PC-3 (cell line): ENCODE results near the gene MYOZ2. TPM values are rescaled to one million over a fixed set of nuclear protein-coding genes. Genes with fewer than 3 reads are reported as not detected.
"Not testable (repeated sequence)": the region's sequence is repeated elsewhere in the genome, so short reads cannot be mapped to it uniquely, and the experiment has no call there.

Experiments
- ATAC-seq: fragments of 200-7000 bp; cut with Tn5 transposase; 2 replicates; pipeline ENCODE4 v1.9.1; 2020; ENCODE audit warnings: mild to moderate bottlenecking, moderate library complexity
- BruUV-seq: library from RNA; stranded (reverse); fragments of 400-500 nt; replicated peaks from 2 replicates; lab custom pipeline; 2021; lab: Mats Ljungman, UMichigan
- CTCF ChIA-PET: fragments of 300-600 bp; sonication (Branson Sonifier 250); formaldehyde crosslinking; loops from one replicate; lab custom pipeline; 2022; ENCODE audit warnings: antibody characterized with exemption; lab: Charles Lee
- POLR2A ChIA-PET: fragments of 300-600 bp; sonication (Branson Sonifier 250); formaldehyde crosslinking; loops from one replicate; lab custom pipeline; 2022; ENCODE audit warnings: antibody characterized with exemption; ENCODE audit not compliant: unreplicated experiment; lab: Charles Lee
- DNase-seq: peaks from one replicate; pipeline ENCODE4 v3.0.0-alpha.2; 2015
- H2AFZ ChIP-seq: fragments of 300-600 bp; sonication (generic); 2 replicates; pipeline ENCODE4 v1.6.0; 2016; ENCODE audit warnings: antibody characterized with exemption, low read length
- H3F3A ChIP-seq: fragments of 300-600 bp; sonication (generic); one replicate; pipeline ENCODE4 v1.6.0; 2017; ENCODE audit warnings: antibody characterized with exemption, low read length, control low read depth, mild to moderate bottlenecking; ENCODE audit not compliant: unreplicated experiment
- H3K27ac ChIP-seq: fragments of 300-600 bp; sonication (generic); 2 replicates; pipeline ENCODE4 v1.5.1; 2016; ENCODE audit warnings: mild to moderate bottlenecking, low read length
- H3K27me3 ChIP-seq: fragments of 300-600 bp; sonication (generic); 2 replicates; pipeline ENCODE4 v1.6.1; 2016; ENCODE audit warnings: low read length, mixed read lengths
- H3K36me3 ChIP-seq: fragments of 300-600 bp; sonication (generic); 2 replicates; pipeline ENCODE4 v1.6.1; 2016; ENCODE audit warnings: low read depth, mixed run types, low read length, mixed read lengths
- H3K4me1 ChIP-seq: fragments of 300-600 bp; sonication (generic); 2 replicates; pipeline ENCODE4 v1.5.1; 2016; ENCODE audit warnings: low read length; ENCODE audit not compliant: insufficient read depth
- H3K4me2 ChIP-seq: fragments of 300-600 bp; sonication (generic); 2 replicates; pipeline ENCODE4 v1.6.0; 2016; ENCODE audit warnings: low read length
- H3K4me3 ChIP-seq: fragments of 300-600 bp; sonication (generic); 2 replicates; pipeline ENCODE4 v1.5.1; 2016; ENCODE audit warnings: mild to moderate bottlenecking, low read length, mixed read lengths
- H3K79me2 ChIP-seq: fragments of 300-600 bp; sonication (generic); 2 replicates; pipeline ENCODE4 v1.6.1; 2017; ENCODE audit warnings: low read length, mixed read lengths
- H3K9ac ChIP-seq: fragments of 300-600 bp; sonication (generic); 2 replicates; pipeline ENCODE4 v1.6.0; 2016; ENCODE audit warnings: mild to moderate bottlenecking, low read length
- H3K9me2 ChIP-seq: fragments of 300-600 bp; sonication (generic); replicated peaks from 2 replicates; pipeline ENCODE4 v1.6.1; 2016; ENCODE audit warnings: mixed run types, low read length, mixed read lengths
- H3K9me3 ChIP-seq: fragments of 300-600 bp; sonication (generic); 2 replicates; pipeline ENCODE4 v1.6.1; 2016; ENCODE audit warnings: low read length, mixed read lengths
- H4K20me1 ChIP-seq: fragments of 300-600 bp; sonication (generic); 2 replicates; pipeline ENCODE4 v1.6.1; 2016; ENCODE audit warnings: low read length, mixed read lengths
- CTCF ChIP-seq: fragments of 300-600 bp; sonication (generic); conservative IDR thresholded peaks from 2 replicates; pipeline ENCODE4 v1.5.1; 2017; ENCODE audit warnings: antibody characterized with exemption, low read depth, mild to moderate bottlenecking, low read length
- EZH2 ChIP-seq: fragments of 300-600 bp; sonication (generic); IDR thresholded peaks from one replicate; pipeline ENCODE4 v1.6.1; 2017; ENCODE audit warnings: antibody characterized with exemption, mild to moderate bottlenecking, low read length; ENCODE audit not compliant: unreplicated experiment
- EZH2phosphoT487 ChIP-seq: fragments of 300-600 bp; sonication (generic); IDR thresholded peaks from 2 replicates; pipeline ENCODE4 v1.6.1; 2018; ENCODE audit warnings: mild to moderate bottlenecking, antibody characterized with exemption, low read length, borderline replicate concordance
- intact Hi-C: fragments of 100-400 bp; cut with micrococcal nuclease; formaldehyde crosslinking; loops from 2 replicates; pipeline ENCODE4 v1.9.0; 2023
- total RNA-seq: library from RNA; depleted of rRNA; stranded (reverse); fragments of >200 nt; gene quantifications from 2 replicates; pipeline ENCODE4 v1.2.3, GENCODE V29; 2014

The MYOZ2 gene
- total RNA-seq, 1 experiment from 2014 or later = not detected

GRCh38 chr4:119142833-119143232 lies 7.2 kb downstream of the MYOZ2 start:
- no peaks in the 10 kb centered on the region for H3K4me1 ChIP-seq

GRCh38 chr4:119143341-119143740 lies 7.7 kb downstream of the MYOZ2 start:
- POLR2A ChIA-PET = not testable (repeated sequence)

More at GRCh38 chr4:119142833-119143232, 7.2 kb downstream of the MYOZ2 start:
- DNase-seq (no peak), ATAC-seq (no peak)
- ChIA-PET CTCF (no interaction called here), POLR2A (no interaction called here)
- BruUV-seq = no TSS peak
- TF ChIP-seq EZH2 (no peak), EZH2phosphoT487 (no peak), CTCF (no peak)
- Histone ChIP-seq H3F3A (no peaks in the 10 kb centered on the region), H4K20me1 (no peaks in the 10 kb centered on the region), H3K9me2 (no peaks in the 10 kb centered on the region), H3K9me3 (no peaks in the 10 kb centered on the region), H3K4me3 (no peak overlapping the region), H2AFZ (no peak overlapping the region), H3K36me3 (no peaks in the 10 kb centered on the region), H3K27ac (no peak overlapping the region), H3K4me2 (no peak overlapping the region), H3K27me3 (no peaks in the 10 kb centered on the region), H3K79me2 (no peaks in the 10 kb centered on the region), H3K9ac (no peak overlapping the region)
- intact Hi-C loops = no loop called here

GRCh38 chr4:119149110-119149509 lies 13.5 kb downstream of the MYOZ2 start:
- Histone ChIP-seq H3K27ac (no peak overlapping the region), H3K27me3 (no peaks in the 10 kb centered on the region), H3K36me3 (no peaks in the 10 kb centered on the region), H3K4me2 (no peak overlapping the region), H3K9ac (no peak overlapping the region), H2AFZ (no peak overlapping the region), H3K4me1 (no peaks in the 10 kb centered on the region), H4K20me1 (no peaks in the 10 kb centered on the region), H3K79me2 (no peaks in the 10 kb centered on the region), H3F3A (no peaks in the 10 kb centered on the region), H3K4me3 (no peak overlapping the region), H3K9me2 (no peaks in the 10 kb centered on the region), H3K9me3 (no peaks in the 10 kb centered on the region)
- no peak for ATAC-seq
- CTCF ChIA-PET = no interaction called here
- no TSS peak for BruUV-seq
- POLR2A ChIA-PET = no interaction called here
- TF ChIP-seq EZH2 (no peak), CTCF (no peak), EZH2phosphoT487 (no peak)
- no peak for DNase-seq
- intact Hi-C loops = no loop called here

More at GRCh38 chr4:119143341-119143740, 7.7 kb downstream of the MYOZ2 start:
- H3K4me2 ChIP-seq, DNase-seq, H3K27me3 ChIP-seq, H3K27ac ChIP-seq, H4K20me1 ChIP-seq, ATAC-seq, H3K9me3 ChIP-seq, H3K4me1 ChIP-seq, H3K36me3 ChIP-seq, H3F3A ChIP-seq, BruUV-seq, H2AFZ ChIP-seq, H3K9ac ChIP-seq, CTCF ChIA-PET, H3K79me2 ChIP-seq, H3K9me2 ChIP-seq, H3K4me3 ChIP-seq, intact Hi-C loops: not testable (repeated sequence)
